HepG2 (cell line): ENCODE data around the gene CNNM1. TPM values are rescaled to one million over a fixed set of nuclear protein-coding genes. Genes with fewer than 3 reads are reported as not detected.

Experiments used
- ATAC-seq: fragments of 200-7000 bp; cut with Tn5 transposase; 3 replicates; pipeline ENCODE4 v1.9.1; 2020; ENCODE audit warnings: mild to moderate bottlenecking, moderate library complexity
- BruUV-seq: library from RNA; stranded (reverse); fragments of 400-500 nt; replicated peaks from 2 replicates; lab custom pipeline; 2021; lab: Mats Ljungman, UMichigan
- CTCF ChIA-PET: fragments of 300-600 bp; formaldehyde crosslinking; extraction: SDS; loops from one replicate; lab custom pipeline; 2021; ENCODE audit warnings: low total read pairs, inconsistent platforms, low intra/inter-chr PET ratio; lab: Yijun Ruan, JAX
- POLR2A ChIA-PET: fragments of 350-600 bp; sonication (Branson Sonifier 250); formaldehyde crosslinking; loops from one replicate; lab custom pipeline; 2020; ENCODE audit warnings: antibody characterized with exemption, inconsistent platforms; lab: Yijun Ruan, JAX
- DNase-seq: peaks from one replicate; pipeline ENCODE4 v3.0.0-alpha.2; 2015; ENCODE audit warnings: low spot score
- FAIRE-seq: peaks from 3 replicates; lab custom pipeline; 2011; peaks lifted over from hg19 to GRCh38; lab: Jason Lieb, UNC
- H2AFZ ChIP-seq: one replicate; pipeline ENCODE4 v1.6.1; 2011; ENCODE audit warnings: low read length, inconsistent platforms
- H3K27ac ChIP-seq: fragments of 300-600 bp; 3 replicates; pipeline ENCODE4 v1.8.0; 2011; ENCODE audit warnings: mixed run types, mild to moderate bottlenecking, mixed read lengths, low read length, inconsistent platforms; ENCODE audit not compliant: insufficient read depth; ENCODE audit errors: extremely low read length
- H3K27me3 ChIP-seq, 2 experiments: fragments of 200-600 bp in 1 of 2; 2 replicates in 1 of 2; 3 replicates in 1 of 2; pipeline versions ENCODE4 v1.6.0 to v1.8.0; 2011; ENCODE audit warnings: low read length in 2 of 2, mild to moderate bottlenecking in 2 of 2, moderate library complexity in 2 of 2, inconsistent platforms in 1 of 2; ENCODE audit not compliant: insufficient read depth in 2 of 2, control insufficient read depth in 1 of 2
- H3K36me3 ChIP-seq, 2 experiments: fragments of 200-600 bp in 1 of 2; replicated peaks in 1 of 2; 2 replicates in 1 of 2; 3 replicates in 1 of 2; pipeline versions ENCODE4 v1.5.1 to v1.8.0; 2011; ENCODE audit warnings: low read length in 2 of 2, inconsistent platforms in 1 of 2; ENCODE audit not compliant: insufficient read depth in 2 of 2, control insufficient read depth in 1 of 2
- H3K4me1 ChIP-seq: 2 replicates; pipeline ENCODE4 v1.5.1; 2012; ENCODE audit warnings: low read length, inconsistent platforms; ENCODE audit not compliant: insufficient read depth
- H3K4me2 ChIP-seq: 2 replicates; pipeline ENCODE4 v1.6.0; 2011; ENCODE audit warnings: low read depth, low read length, inconsistent platforms
- H3K4me3 ChIP-seq, 3 experiments: fragments of 200-600 bp in 1 of 3; sonication (generic), shearing (Covaris generic) in 1 of 3; replicated peaks in 1 of 3; 2 replicates each; pipeline ENCODE4 v1.5.1; 2011 to 2016; ENCODE audit warnings: low read length in 3 of 3, inconsistent platforms in 2 of 3, low read depth in 2 of 3, mild to moderate bottlenecking in 2 of 3, control low read depth in 1 of 3, mixed read lengths in 1 of 3; ENCODE audit not compliant: insufficient read depth in 1 of 3
- H3K79me2 ChIP-seq: one replicate; pipeline ENCODE4 v1.6.1; 2011; ENCODE audit warnings: low read length, inconsistent platforms; ENCODE audit not compliant: insufficient read depth
- H3K9ac ChIP-seq: 2 replicates; pipeline ENCODE4 v1.6.0; 2011; ENCODE audit warnings: mild to moderate bottlenecking, low read depth, low read length, inconsistent platforms; ENCODE audit not compliant: insufficient read depth
- H3K9me3 ChIP-seq: 2 replicates; pipeline ENCODE4 v1.5.1; 2012; ENCODE audit warnings: mild to moderate bottlenecking, low read length
- H4K20me1 ChIP-seq: 2 replicates; pipeline ENCODE4 v1.6.0; 2011; ENCODE audit warnings: inconsistent platforms, mild to moderate bottlenecking, low read length, moderate library complexity; ENCODE audit not compliant: insufficient read depth
- CEBPB ChIP-seq: IDR thresholded peaks from 2 replicates; pipeline ENCODE4 v1.6.1; 2011; ENCODE audit warnings: low read depth, low read length, improper control_type of control experiment, borderline replicate concordance
- FOSL1 ChIP-seq: sonication (generic); formaldehyde crosslinking; IDR thresholded peaks from 2 replicates; pipeline ENCODE4 v1.9.0; 2021; ENCODE audit warnings: missing genetic modification reagents, borderline replicate concordance
- GATAD1 ChIP-seq: IDR thresholded peaks from 2 replicates; pipeline ENCODE4 v1.6.1; 2016; ENCODE audit warnings: missing genetic modification reagents, missing compliant biosample characterization
- MIER3 ChIP-seq: IDR thresholded peaks from 2 replicates; pipeline ENCODE4 v1.6.1; 2016; ENCODE audit warnings: missing compliant biosample characterization, borderline replicate concordance
- RORA ChIP-seq: sonication (generic); formaldehyde crosslinking; IDR thresholded peaks from 2 replicates; pipeline ENCODE4 v1.5.0; 2020; ENCODE audit warnings: mild to moderate bottlenecking, missing genetic modification reagents, moderate library complexity
- ZBTB10 ChIP-seq: sonication (generic); formaldehyde crosslinking; IDR thresholded peaks from 2 replicates; pipeline ENCODE4 v1.4.0; 2020; ENCODE audit warnings: missing genetic modification reagents, borderline replicate concordance
- ZNF382 ChIP-seq: sonication (generic); formaldehyde crosslinking; IDR thresholded peaks from 2 replicates; pipeline ENCODE4 v1.5.0; 2020; ENCODE audit warnings: missing genetic modification reagents, mild to moderate bottlenecking, borderline replicate concordance
- WGBS: methylation state at CpG from one replicate; pipeline ENCODE4 v1.1.6; 2017; ENCODE audit warnings: low lambda C conversion rate; 5-methylcytosine and 5-hydroxymethylcytosine counted together
- in situ Hi-C: cut with HindIII; loops from 2 replicates; pipeline ENCODE4 v1.10.0; 2017; ENCODE audit warnings: low pct_unique_long_range_greater_than_20kb; ENCODE audit not compliant: extremely low pct_ligation_motif_present
- intact Hi-C: fragments of 100-400 bp; cut with micrococcal nuclease; formaldehyde crosslinking; loops from one replicate; pipeline ENCODE4 v1.10.0; 2022; ENCODE audit not compliant: unreplicated experiment
- polyA plus RNA-seq, 8 experiments: library from polyadenylated mRNA; depleted of rRNA in 3 of 8; stranded (reverse) in 7 of 8; unstranded in 1 of 8; fragments of >200 nt; fragmentation: Illumina TruSeq in 4 of 8; extraction: Trizol in 4 of 8; gene quantifications; 2 replicates each; pipeline versions ENCODE4 v1.2.1 to v1.2.3, GENCODE V29; 2011 to 2016; ENCODE audit warnings: low read depth in 4 of 8, missing spikeins in 1 of 8, mixed read lengths in 1 of 8; ENCODE audit not compliant: insufficient read depth in 1 of 8
- total RNA-seq, 5 experiments: library from RNA; depleted of rRNA; stranded (reverse); fragments of >200 nt; fragmentation: Illumina TruSeq; extraction: Trizol; gene quantifications; 2 replicates each; pipeline ENCODE4 v1.2.3, GENCODE V29; 2016; ENCODE audit warnings: low read depth in 1 of 5
- TF ChIP-seq, protein P1 (sequence below): sonication (generic); formaldehyde crosslinking; IDR thresholded peaks from 2 replicates; pipeline ENCODE4 v1.5.0; 2020; ENCODE audit warnings: mild to moderate bottlenecking, missing genetic modification reagents
- TF ChIP-seq, protein P2 (sequence below): IDR thresholded peaks from 2 replicates; pipeline ENCODE4 v1.6.1; 2016

Gene CNNM1
- total and polyA plus RNA-seq, 2 of the 13 experiments (the other 11 are each of a cell fraction or from before 2014, with no cell fraction given), result 4.3 to 9.6 TPM

- Histone ChIP-seq H3K4me1 (peaks cover 6% of the 10 kb centered on the region; the same call in 1 of the 2 replicates), H3K4me2 (no peak overlapping the region), H3K27me3 (peaks cover 0 to 2% of the 10 kb centered on the region in 2 experiments; a peak in 1 of 5 replicates), H3K36me3 (no peaks in the 10 kb centered on the region), H3K27ac (no peak overlapping the region), H3K79me2 (no peaks in the 10 kb centered on the region), H3K9ac (no peak overlapping the region), H2AFZ (no peak overlapping the region), H4K20me1 (no peaks in the 10 kb centered on the region), H3K4me3 (no peak overlapping the region), H3K9me3 (peaks cover 11% of the 10 kb centered on the region; the same call in 1 of the 2 replicates)
- ChIA-PET POLR2A (no interaction called here), CTCF (no interaction called here)
- TF ChIP-seq ZNF382 (CRISPR knock-in tag), result no peak
- no peak for TF ChIP-seq GATAD1 (CRISPR knock-in tag)
- no peak for TF ChIP-seq MIER3
- TF ChIP-seq CEBPB, result no peak
- TF ChIP-seq, protein P1, sequence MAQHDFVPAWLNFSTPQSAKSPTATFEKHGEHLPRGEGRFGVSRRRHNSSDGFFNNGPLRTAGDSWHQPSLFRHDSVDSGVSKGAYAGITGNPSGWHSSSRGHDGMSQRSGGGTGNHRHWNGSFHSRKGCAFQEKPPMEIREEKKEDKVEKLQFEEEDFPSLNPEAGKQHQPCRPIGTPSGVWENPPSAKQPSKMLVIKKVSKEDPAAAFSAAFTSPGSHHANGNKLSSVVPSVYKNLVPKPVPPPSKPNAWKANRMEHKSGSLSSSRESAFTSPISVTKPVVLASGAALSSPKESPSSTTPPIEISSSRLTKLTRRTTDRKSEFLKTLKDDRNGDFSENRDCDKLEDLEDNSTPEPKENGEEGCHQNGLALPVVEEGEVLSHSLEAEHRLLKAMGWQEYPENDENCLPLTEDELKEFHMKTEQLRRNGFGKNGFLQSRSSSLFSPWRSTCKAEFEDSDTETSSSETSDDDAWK (CRISPR knock-in tag), result no peak
- TF ChIP-seq ZBTB10 (CRISPR knock-in tag), result no peak
- TF ChIP-seq RORA (CRISPR knock-in tag), result no peak
- no peak for TF ChIP-seq FOSL1 (CRISPR knock-in tag)
- TF ChIP-seq, protein P2, sequence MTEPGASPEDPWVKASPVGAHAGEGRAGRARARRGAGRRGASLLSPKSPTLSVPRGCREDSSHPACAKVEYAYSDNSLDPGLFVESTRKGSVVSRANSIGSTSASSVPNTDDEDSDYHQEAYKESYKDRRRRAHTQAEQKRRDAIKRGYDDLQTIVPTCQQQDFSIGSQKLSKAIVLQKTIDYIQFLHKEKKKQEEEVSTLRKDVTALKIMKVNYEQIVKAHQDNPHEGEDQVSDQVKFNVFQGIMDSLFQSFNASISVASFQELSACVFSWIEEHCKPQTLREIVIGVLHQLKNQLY, result no peak
- WGBS, result 24% methylated on average over 2 of the region's 2 CpGs
- DNase-seq, result no peak
- no peak for FAIRE-seq
- BruUV-seq, result no TSS peak
- in situ Hi-C loops, result no loop called here
- intact Hi-C loops, result no loop called here
- ATAC-seq, result no peak
Observed at GRCh38 chr10:99280472-99280871, 48.7 kb upstream of the CNNM1 start.
